ENCODE results near the gene KRTAP10-10.
"Not testable (repeated sequence)": the region's sequence is repeated elsewhere in the genome, so short reads cannot be mapped to it uniquely, and the experiment has no call there.

KRTAP10-10 gene

DNA sequence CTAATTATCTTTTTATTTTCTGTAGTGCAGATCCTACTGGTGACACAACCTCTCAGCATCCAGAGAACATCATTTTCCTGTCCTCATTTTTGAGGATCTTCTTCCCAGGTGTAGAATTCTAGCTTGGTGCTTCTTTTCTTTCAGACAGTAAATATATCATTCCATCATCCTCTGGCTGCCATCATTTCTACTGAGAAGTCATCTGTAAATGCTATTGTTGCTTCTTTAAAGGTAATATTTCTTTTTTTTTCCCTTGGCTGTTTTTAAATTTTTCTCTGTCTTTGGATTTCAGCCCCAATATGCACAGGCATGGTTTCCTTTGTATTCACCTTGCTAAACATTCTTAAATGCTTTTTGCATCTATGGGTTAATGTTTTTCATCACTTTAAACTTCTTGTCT is 13.6 kb upstream of the KRTAP10-10 start:
- no peak overlapping the region for H3K4me3 ChIP-seq (ENCODE audit: low read length)
- no peak for DNase-seq (ENCODE audit: low read depth)
- TF ChIP-seq, protein P1, sequence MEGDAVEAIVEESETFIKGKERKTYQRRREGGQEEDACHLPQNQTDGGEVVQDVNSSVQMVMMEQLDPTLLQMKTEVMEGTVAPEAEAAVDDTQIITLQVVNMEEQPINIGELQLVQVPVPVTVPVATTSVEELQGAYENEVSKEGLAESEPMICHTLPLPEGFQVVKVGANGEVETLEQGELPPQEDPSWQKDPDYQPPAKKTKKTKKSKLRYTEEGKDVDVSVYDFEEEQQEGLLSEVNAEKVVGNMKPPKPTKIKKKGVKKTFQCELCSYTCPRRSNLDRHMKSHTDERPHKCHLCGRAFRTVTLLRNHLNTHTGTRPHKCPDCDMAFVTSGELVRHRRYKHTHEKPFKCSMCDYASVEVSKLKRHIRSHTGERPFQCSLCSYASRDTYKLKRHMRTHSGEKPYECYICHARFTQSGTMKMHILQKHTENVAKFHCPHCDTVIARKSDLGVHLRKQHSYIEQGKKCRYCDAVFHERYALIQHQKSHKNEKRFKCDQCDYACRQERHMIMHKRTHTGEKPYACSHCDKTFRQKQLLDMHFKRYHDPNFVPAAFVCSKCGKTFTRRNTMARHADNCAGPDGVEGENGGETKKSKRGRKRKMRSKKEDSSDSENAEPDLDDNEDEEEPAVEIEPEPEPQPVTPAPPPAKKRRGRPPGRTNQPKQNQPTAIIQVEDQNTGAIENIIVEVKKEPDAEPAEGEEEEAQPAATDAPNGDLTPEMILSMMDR (IDR thresholded peaks at IDR 0.05; ENCODE audit: insufficient read depth, low read depth, low read length, missing control alignments): no peak

DNA sequence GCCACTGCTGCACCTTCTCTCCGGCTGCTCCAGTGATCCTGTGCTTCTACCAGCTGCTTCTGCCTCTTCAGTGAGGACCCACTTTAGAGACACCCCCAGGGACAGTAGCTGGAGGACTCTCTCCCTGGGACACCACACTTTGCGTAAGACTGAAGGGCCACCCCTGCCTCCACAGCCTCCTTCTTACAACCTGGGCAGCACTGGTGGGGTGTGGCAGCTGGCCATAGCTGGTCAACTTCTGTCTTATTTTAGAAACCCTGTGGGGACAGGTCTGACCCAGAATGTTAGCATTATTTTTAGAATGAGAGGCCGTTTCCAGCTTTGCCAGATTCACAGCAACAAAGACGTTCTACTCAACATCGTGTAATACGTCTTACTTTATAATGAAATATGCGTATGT is 11.4 kb upstream of the KRTAP10-10 start:
- H3K4me3 ChIP-seq (ENCODE audit: low read length): no peak overlapping the region
- DNase-seq (ENCODE audit: low read depth): no peak
- TF ChIP-seq, protein P1 (IDR thresholded peaks at IDR 0.05; ENCODE audit: insufficient read depth, low read depth, low read length, missing control alignments): no peak

DNA sequence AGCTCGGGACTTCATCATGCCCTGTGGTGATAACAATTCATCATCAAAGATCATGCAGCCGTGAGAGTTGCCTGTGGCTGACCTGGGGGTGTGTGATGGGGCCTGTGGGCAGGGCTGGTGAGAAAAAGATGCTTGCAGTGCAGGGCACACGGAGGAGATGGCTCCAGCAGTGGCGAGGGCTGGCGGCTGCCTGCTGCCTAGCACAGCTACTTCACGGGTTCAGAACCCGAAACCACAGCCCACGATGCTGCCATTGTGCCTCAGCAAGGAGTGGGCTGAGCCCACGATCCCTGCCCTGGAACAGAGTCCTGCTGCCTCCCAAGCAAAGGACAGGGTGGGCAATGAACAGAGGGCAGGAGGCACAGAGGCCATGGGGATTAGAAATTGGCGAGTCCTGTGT is 10.9 kb upstream of the KRTAP10-10 start:
- no peak for DNase-seq (ENCODE audit: low read depth)
- TF ChIP-seq, protein P1 (IDR thresholded peaks at IDR 0.05; ENCODE audit: insufficient read depth, low read depth, low read length, missing control alignments): no peak
- no peak overlapping the region for H3K4me3 ChIP-seq (ENCODE audit: low read length)

DNA sequence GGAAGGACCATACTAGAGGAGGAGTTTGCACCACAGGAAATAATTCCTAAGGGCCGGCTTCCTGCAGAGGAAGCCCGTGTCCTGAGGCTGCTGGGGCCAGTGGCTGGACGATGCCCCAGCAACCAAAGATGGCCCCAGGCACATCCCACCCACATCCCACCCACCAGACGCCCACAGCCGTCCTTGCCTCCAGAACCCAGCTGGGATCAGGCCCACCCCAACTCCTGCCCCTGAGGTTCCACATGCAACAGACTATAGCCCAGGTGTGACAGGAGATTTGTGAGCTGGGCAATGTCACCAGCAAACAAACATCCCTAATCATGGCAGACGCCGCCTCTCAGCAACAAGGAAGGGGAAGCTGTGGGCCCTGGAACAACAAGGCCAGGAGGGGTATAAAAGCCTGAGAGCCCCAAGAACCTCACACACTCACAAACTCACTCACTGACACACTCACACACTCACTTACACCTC is 10.4 kb upstream of the KRTAP10-10 start, which contains the start of gene KRTAP10-9:
Gene KRTAP10-9 (plus strand): TSS at position 421 of the 471 bp plus-strand sequence. CDS start 79 bp downstream, outside the sequence.
- TF ChIP-seq, protein P1 (IDR thresholded peaks at IDR 0.05; ENCODE audit: insufficient read depth, low read depth, low read length, missing control alignments): no peak
- H3K4me3 ChIP-seq (ENCODE audit: low read length): no peak within 1 kb of the TSS
- DNase-seq (ENCODE audit: low read depth): no peak

DNA sequence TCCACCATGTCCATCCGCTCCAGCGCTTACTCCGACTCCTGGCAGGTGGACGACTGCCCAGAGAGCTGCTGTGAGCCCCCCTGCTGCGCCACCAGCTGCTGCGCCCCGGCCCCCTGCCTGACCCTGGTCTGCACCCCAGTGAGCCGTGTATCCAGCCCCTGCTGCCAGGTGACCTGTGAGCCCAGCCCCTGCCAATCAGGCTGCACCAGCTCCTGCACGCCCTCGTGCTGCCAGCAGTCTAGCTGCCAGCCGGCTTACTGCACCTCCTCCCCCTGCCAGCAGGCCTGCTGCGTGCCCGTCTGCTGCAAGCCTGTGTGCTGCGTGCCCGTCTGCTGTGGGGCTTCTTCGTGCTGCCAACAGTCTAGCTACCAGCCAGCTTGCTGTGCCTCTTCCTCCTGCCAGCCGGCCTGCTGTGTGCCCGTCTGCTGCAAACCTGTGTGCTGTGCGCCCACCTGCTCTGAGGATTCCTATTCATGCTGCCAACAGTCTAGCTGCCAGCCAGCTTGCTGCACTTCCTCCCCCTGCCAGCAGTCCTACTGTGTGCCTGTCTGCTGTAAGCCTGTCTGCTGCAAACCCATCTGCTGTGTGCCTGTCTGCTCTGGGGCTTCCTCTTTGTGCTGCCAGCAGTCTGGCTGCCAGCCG is 9.9 kb upstream of the KRTAP10-10 start:
- DNase-seq (ENCODE audit: low read depth): not testable (repeated sequence)

DNA sequence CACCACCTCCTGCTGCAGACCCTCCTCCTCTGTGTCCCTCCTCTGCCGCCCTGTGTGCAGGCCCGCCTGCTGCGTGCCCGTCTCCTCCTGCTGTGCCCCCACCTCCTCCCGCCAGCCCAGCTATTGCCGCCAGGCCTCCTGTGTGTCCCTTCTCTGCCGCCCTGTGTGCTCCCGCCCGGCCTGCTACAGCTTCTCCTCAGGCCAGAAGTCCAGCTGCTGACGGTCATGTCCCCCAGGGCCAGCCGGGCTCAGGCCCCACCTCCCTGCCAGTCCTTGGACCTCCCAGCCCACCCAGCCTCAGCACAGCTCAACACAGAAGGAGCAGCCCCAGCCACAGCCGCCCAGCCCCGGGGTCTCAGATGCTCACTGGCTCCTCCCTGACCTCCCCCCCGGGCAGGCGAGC is 9.3 kb upstream of the KRTAP10-10 start:
- H3K4me3 ChIP-seq (ENCODE audit: low read length): not testable (repeated sequence)

More for the DNA sequence above, 9.9 kb upstream of the KRTAP10-10 start:
- not testable (repeated sequence) for H3K4me3 ChIP-seq (ENCODE audit: low read length)

DNA sequence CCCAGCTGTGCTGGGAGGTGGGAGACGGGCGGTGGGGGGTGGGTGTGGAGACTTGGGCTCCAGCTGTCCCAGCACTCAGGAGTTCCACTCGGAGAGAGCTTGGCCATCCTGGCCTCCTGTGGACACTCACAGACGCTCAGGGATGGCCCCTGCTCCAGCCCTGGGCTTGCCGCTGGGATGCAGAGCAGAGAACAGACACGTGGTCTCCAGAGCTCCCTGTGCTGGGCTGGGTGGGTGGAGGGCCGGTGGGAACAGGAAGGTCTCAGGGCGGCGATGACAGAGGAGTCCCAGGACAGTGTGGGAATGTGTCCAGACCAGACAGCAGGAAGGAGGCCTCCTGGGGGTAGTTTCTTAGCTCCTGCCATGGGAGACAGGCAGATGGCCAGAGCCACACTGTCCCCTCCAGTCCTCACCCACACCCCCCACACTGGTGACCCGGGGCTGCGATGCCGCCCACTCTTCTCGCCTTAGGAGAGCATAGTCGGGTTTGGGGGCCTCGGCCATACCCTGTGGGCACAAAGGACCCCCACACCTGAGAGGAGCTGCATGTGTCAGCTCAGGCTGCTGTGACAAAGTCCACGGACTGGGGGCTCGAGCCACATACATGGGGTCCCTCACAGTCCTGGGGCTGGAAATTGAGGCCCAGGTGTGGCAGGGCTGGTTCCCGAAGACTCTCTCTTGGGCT is 8.3 kb upstream of the KRTAP10-10 start:
- DNase-seq (ENCODE audit: low read depth): no peak
- TF ChIP-seq, protein P1 (IDR thresholded peaks at IDR 0.05; ENCODE audit: insufficient read depth, low read depth, low read length, missing control alignments): no peak
- H3K4me3 ChIP-seq (ENCODE audit: low read length): no peak overlapping the region

More for the DNA sequence above, 9.3 kb upstream of the KRTAP10-10 start:
- DNase-seq (ENCODE audit: low read depth): not testable (repeated sequence)

DNA sequence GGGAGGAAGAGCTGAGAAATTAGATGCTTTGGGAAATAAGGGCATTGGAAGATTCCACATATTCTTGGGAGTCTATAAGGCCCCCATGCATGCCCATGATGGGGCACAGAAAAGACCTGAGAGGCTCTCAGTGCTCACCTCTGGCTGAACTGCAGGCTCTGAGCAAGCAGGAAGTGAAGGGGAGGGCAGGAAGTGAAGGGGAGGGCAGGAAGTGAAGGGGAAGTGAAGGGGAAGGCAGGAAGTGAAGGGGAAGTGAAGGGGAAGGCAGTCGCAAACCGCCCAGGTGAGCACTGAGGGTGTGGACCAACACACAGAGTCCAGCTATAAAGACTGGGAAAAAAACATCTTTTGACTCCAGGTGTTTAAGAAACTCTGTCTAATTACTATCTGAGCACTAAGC is 6.7 kb upstream of the KRTAP10-10 start:
- TF ChIP-seq, protein P1 (IDR thresholded peaks at IDR 0.05; ENCODE audit: insufficient read depth, low read depth, low read length, missing control alignments): no peak
- H3K4me3 ChIP-seq (ENCODE audit: low read length): no peak overlapping the region
- DNase-seq (ENCODE audit: low read depth): no peak
